ENCODE results near the gene PLXNA2.

The PLXNA2 gene

DNA sequence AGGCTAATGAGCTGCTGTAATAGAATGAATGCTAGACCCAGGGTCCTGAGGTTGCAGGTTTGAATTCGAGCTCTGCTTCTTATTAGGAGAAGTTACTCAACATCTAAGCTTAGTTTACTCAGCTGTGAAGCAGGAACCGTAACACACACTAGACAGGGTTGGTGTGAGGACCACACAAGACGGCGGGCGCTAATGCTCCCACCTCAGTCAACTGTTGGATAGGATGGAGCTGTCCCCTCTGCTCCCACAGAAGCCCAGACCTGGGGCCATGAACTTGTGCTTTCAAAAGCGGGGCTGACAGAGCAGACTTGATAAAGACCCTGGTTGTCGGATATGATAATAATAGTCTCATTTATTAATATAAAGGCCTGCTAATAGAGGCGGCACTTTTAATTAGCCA, 234.9 kb downstream of the PLXNA2 start:
- no peak for DNase-seq

GRCh38 chr1:208008534-208008933, 235.7 kb downstream of the PLXNA2 start:
- DNase-seq: no peak

GRCh38 chr1:208007938-208008342, 236.2 kb downstream of the PLXNA2 start:
- DNase-seq: no peak

DNA sequence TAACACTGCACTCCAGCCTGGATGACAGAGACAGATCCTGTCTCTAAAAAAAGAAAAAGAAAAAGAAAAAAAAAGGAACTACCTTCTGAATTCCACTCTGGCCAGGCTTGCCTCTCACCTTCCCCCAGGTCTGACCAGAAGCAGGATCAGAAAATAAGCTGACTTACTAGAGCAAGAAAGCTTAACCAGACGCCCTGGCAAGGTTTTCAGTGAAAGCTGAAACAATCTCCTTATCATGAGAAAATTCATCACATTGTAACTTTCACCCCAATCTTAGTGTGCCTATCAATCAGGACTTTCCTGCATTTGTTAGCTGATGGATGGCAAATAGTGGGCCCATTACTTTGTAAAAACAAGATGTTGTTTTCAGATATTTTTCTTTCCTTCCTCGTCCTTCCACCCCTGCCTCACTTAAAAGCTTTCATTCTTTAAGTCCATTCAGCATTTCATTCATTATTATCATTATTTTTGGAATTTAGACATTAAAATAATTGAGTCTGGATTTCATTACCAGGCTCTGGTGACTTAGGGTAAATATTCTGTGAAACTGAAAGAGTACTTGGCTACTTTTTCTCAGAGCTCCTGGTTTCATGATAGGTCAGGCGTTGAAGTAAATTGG, 236.8 kb downstream of the PLXNA2 start:
- DNase-seq: no peak

DNA sequence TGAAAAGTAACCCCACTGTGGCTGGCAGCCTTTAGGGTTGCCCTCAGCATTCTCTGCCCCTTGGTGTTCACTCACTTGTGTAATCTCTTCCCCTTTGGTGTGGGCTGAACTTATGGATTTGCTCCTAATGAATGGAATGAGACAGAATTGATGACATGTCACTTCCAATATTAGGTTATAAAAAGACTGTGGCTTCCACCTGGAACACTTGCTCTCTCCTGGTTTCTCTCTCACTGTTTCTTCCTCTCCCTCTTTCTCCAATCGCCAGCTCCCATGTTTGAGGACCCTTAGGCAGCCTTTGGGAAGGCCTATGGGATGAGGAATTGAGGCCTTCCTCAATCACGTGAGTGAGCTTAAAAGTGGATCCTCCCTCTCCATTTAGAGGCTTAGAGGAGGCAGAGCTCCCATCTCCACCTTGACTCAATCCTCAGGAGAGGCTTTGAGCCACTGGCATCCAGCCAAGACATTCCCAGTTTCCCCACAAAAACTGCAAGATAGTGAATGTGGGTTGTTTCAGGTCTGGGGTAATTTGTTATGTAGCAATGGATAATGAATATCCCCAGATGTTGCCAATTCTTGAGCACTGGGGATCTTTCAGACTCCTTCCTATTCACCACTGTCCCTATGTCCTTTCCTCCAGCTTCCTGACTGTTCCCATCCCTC, 237.8 kb downstream of the PLXNA2 start:
- no peak for DNase-seq

DNA sequence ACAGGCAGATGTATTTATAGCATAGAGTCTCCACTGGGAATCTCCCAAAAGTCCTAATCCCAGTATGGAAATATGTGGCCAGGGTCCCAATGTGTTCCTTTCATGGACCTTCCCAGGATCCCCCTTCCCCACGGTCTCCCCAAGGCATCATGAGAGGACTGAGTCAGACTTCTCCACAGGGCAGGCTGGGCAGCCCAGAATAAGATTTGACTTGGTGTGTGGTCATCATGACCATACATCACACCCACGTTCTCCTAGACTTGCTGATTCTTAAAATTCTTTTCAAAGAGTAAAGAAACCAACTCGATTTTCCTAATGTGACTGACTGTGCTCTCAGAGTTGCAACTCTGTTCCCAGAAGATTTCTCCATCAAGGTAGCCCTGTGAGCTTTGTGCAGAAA, 239.3 kb downstream of the PLXNA2 start:
- DNase-seq: no peak

DNA sequence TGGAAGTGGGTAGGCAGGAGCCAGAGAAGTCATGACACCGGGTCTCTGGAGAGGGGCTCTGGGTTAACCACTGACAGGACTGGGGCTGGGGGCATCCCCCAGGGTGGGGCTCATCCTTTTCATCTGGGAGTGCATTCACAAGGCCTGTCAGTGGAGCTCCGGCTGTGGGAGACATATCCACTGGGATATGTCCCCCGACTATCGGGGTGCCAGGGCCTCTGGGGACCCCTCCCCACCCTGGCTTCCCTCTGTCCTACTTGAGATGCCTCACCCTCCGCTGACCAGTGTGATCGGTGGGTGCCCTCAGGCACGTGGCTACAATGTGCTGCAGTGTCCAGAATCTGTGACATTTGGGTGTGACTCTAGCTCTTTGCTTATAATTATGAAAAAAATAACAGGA, 240.9 kb downstream of the PLXNA2 start:
- DNase-seq: no peak

DNA sequence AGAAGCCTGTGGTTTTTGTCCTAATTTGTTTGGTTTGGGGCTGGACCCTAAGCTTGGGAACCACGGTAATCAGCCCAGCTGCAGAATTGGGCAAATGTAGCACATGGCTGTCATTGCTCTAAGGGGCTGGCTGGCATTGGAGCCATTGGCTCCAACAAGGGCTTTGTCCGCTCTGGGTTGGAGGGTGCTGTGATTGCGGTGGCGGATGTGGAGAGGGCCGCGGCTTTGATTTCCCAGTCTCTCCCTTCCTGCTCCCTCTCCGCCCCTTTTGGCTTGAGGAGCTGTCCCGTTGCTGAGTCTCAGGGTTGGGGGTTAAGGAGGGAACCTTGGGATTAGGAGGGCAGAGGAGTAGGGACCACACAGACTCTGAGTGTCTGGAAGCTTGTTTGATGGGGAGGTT, 241.5 kb downstream of the PLXNA2 start:
- no peak for DNase-seq

DNA sequence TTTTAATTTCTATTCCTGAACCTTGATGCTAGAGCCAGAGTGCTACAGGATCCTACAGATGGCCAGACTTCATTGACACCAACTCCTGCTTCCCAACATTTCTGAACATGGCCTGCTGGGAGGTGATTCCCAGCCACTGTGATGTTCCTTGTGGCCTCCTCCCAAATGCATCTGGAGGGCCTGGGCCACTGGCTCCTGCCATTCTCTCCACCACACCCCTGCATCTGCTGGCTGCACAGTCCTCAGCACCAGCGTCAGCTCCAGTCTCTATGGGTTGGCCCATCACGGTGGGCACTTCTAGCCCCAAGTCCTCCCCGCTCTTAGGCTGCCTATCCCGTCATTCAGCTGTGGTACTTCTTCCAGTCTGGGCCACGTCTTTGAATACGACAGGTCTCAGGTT, 242.1 kb downstream of the PLXNA2 start:
- DNase-seq: no peak

- no peak for DNase-seq
Measured at GRCh38 chr1:208000504-208000903, 243.7 kb downstream of the PLXNA2 start.

GRCh38 chr1:207999972-208000371, 244.2 kb downstream of the PLXNA2 start:
- no peak for DNase-seq

DNA sequence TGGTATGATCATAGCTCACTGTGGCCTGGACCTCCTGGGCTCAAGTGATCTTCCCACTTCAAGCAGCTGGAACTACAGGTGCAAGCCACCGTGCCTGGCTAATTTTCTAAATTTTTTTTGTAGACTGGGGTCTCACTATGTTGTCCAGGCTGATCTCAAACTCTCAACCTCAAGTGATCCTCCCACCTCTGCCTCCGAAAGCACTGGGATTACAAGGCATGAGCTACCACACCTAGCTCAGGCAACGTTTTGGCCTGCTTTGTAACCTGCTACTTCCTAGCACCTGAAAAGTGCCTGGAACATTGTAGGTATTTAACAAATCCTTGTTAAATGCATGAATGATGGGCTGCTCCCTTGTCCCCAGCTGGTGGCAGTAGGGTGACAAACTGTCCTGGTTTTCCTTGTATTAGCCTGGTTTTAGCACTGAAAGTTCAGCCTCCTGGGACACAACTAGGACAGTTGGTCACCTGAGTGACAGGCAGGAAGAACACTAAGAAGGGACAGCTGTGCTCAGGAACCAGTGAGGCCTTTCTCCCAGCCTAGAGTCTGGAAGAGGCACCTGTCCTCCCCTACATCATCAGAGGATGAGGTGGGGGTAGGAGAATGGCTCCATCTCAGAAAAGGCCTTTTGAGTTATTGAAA, 244.8 kb downstream of the PLXNA2 start:
- DNase-seq: no peak

GRCh38 chr1:207998691-207999090, 245.5 kb downstream of the PLXNA2 start:
- DNase-seq: no peak

DNA sequence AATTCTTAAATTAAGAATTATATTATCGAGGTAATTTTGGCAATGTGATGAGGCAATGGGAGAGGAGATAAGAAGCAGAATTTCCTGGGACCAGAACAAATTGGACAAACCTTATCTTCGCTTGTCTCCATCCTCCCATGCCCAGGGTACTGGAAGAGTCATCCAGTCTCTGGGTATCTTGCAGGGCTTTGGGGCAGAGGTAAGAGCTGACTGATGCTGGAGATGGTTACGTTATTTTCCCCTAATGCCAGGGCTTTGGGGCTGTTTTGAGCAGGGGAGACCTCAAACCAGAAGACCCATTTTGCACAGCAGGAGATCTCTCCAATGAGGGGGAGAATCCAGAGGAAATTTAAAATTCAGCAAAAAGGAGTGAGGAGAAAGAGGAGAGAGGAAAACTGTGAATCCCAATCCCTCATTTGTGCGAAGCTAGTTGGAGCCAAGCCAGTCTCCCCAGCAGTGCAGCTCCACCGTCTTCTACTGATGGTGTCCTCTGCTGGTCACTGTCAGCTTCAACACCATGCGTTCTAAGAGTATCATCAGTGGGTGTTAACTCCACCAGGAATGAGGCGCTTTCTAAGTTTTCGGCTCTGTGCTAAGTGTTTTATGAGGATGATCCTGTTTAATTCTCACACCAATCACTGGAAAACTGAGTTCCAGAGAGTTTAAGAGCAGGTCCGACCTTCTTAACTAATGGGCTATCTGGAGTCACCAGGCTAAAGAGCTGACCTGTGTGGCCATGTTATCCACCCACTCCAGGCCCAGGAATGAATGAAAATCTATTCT, 246.5 kb downstream of the PLXNA2 start:
- peak; percentile 66 to 78 for DNase-seq

GRCh38 chr1:207996636-207997035, 247.5 kb downstream of the PLXNA2 start:
- DNase-seq: no peak

- DNase-seq: no peak
Measured at GRCh38 chr1:207995576-207995975, 248.6 kb downstream of the PLXNA2 start.

- no peak for DNase-seq
Measured at GRCh38 chr1:207993477-207994445, 250.4 kb downstream of the PLXNA2 start.

DNA sequence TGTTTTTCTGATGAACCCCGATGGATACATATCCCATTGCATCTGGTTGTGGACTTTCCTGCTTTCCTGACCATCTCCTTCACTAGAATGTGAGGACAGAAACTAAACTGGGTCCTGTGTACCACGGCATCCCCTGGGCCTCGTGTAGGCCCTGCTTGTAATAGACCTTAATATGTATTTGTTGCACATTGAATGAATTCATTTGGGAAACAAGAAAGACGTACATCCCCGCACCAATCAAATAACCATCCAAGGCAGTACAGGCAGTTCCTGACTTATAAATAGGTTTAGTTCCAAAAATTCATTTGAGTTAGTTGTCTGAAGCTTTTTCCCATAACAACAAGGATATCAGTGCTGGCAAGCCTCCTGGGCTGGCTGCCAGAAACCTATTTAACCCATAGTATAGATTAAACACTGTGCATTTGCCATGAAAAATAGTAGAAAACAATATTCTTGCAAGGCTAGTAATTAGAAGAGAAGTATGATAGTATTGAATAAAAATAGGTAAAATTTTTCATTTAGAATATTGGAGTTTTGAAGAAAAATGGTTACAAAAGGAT, 251.4 kb downstream of the PLXNA2 start:
- DNase-seq: no peak

GRCh38 chr1:207991583-207992026, 252.6 kb downstream of the PLXNA2 start:
- no peak for DNase-seq

DNA sequence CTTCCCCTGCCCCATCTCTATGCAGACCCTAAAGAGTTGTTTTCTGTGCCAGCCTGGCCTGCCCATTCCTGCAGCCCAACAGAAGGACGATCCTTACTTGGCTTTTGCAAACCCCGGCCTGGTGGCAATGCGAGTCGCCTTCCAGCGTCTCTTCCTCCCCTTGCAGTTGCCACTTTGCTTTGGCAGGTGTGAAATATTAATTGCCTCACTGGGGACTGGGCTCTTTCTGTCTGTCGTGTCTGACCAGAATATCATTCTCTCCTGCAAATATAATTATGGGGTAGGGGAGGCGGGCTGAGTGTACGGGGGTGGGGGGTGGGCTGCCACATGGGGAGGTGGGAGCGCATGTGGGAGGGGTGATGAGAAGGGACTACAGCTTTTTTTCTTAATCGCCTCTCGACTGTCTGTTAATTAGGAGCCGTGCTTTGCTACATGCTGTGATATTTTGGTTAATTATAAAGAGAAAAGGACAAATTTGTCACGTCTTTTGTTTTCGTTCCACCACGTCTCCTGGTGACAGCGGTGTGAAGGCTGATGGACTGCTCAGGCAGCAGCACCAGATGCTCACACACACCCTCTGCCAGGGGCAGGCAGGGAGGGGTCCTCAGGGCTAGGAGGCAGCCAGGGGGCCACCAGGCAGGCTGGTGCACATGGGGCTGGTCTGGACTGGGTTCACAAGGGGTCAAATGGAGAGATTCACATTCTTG, 253.2 kb downstream of the PLXNA2 start:
- DNase-seq: no peak

DNA sequence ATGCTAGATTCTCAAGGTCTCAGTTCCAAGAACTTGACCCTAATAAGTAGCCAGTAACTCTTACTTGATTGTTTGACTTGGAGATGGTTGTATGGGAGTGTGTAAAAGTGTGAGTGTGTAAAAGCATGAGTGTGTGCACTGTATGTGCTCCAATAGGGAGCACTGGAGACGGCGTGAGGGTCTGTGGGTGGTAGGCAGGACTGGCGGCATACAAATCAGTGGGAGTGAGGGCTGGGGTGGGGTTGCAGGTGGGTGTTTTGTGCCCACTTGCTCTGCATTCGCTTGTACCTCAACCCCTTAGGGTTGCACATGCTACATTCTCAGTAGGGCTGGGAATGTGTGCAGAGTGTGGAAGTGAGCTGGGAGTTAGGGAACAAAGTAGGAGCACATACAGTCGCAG, 253.7 kb downstream of the PLXNA2 start:
- no peak for DNase-seq

Measured in SHP77 (cell line).